Subcutaneous abdominal adipose tissue (tissue), 5 donors: ENCODE data around the gene KCNG2.

Source experiments
- H3K27ac ChIP-seq: one replicate; pipeline ENCODE4 v1.7.0; 2013; ENCODE audit warnings: low read depth, mild to moderate bottlenecking, inconsistent platforms, low read length, moderate library complexity
- H3K27me3 ChIP-seq, 5 donors: one replicate each; pipeline ENCODE4 v1.7.0; 2013; ENCODE audit warnings: low read length in 5 of 5, inconsistent platforms in 1 of 5; ENCODE audit not compliant: control insufficient read depth in 5 of 5, insufficient read depth in 4 of 5
- H3K36me3 ChIP-seq, 5 donors: one replicate each; pipeline ENCODE4 v1.7.0; 2013; ENCODE audit warnings: low read length in 5 of 5; ENCODE audit not compliant: control insufficient read depth in 5 of 5, insufficient read depth in 5 of 5
- H3K4me1 ChIP-seq, 5 donors: one replicate each; pipeline ENCODE4 v1.7.0; 2013; ENCODE audit warnings: low read length in 5 of 5, mild to moderate bottlenecking in 3 of 5, moderate library complexity in 1 of 5; ENCODE audit not compliant: control insufficient read depth in 5 of 5, insufficient read depth in 5 of 5
- H3K4me3 ChIP-seq, 5 donors: one replicate each; pipeline ENCODE4 v1.7.0; 2013; ENCODE audit warnings: low read length in 5 of 5, low read depth in 1 of 5
- H3K9ac ChIP-seq, 5 donors: one replicate each; pipeline ENCODE4 v1.7.0; 2013; ENCODE audit warnings: low read length in 5 of 5, mild to moderate bottlenecking in 4 of 5, moderate library complexity in 3 of 5
- H3K9me3 ChIP-seq, 5 donors: one replicate each; pipeline ENCODE4 v1.7.0; 2013; ENCODE audit warnings: low read length in 5 of 5; ENCODE audit not compliant: control insufficient read depth in 5 of 5
- donor health status: healthy.
- donor health status: healthy.
- donor health status: healthy.
- donor health status: healthy.
- donor health status: healthy.

The KCNG2 gene

DNA sequence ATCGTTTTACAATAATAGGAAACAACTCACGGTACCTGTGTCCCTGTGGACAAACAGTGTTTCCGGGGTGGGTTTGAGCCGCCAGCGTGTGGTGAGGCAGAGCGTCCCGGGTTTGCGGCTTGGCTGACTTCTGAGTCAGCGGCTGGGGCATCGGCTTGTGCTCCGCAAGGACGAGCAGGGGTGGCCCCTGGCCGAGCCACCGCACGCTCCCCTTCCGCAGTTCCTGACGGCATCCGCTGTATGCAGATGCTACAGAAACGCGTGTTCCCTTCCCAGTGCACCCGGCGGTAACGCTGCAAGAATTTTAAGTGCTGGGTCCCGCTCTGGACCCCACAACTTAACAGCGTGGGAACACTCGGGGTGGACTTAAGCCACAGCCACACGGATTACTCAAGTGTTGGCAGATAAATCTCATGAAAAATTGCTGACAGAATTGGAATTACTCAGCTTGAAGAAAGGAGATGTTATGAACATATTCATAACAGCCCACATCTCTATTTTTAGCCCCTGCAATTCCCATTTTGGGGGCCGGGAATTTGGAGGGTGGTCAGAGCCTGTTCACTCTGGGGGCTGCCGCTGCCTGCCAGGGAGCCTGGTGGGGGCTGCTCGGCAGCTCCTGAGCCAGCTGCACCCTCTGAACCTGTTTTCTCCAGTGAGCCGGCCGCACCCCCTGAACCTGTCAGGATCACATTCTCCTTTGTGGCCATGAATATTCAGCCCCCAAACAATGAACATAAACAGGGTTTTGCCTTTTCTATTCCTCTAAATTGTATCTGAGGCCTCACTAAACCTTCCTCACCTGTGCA lies 12.6 kb upstream of the KCNG2 start:
- Histone ChIP-seq H3K36me3 (no peaks in the 10 kb centered on the region), H3K27ac (no peak overlapping the region), H3K4me3 (no peak overlapping the region), H3K9ac (no peak overlapping the region), H3K4me1 (peaks cover 0 to 7% (median 3%) of the 10 kb centered on the region in 5 donors), H3K27me3 (peaks cover 21 to 57% (median 52%) of the 10 kb centered on the region in 5 donors), H3K9me3 (peaks cover 0 to 4% (median 0%) of the 10 kb centered on the region in 5 donors)

DNA sequence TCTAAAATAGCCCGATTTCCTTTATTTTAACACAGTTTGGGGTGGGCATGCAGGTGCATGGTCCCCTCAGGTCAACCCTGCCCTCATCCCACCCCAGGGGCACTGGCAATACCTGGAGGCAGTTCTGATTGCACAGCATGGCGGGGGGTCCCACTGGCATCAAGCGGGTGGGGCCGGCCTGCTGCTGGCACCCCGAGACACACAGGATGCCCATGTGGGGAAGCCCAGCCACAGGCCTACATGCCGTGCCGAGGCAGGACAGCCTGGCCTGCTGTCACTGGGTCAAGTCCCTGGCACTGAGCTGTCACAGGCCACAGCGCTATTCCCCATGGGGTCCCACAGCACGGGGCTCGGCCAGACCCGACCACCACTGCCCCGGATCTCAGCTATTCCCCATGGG lies 11.9 kb upstream of the KCNG2 start:
- Histone ChIP-seq H3K27ac (no peak overlapping the region), H3K27me3 (peaks cover 21 to 60% (median 55%) of the 10 kb centered on the region in 5 donors), H3K9me3 (peaks cover 0 to 4% (median 0%) of the 10 kb centered on the region in 5 donors)

DNA sequence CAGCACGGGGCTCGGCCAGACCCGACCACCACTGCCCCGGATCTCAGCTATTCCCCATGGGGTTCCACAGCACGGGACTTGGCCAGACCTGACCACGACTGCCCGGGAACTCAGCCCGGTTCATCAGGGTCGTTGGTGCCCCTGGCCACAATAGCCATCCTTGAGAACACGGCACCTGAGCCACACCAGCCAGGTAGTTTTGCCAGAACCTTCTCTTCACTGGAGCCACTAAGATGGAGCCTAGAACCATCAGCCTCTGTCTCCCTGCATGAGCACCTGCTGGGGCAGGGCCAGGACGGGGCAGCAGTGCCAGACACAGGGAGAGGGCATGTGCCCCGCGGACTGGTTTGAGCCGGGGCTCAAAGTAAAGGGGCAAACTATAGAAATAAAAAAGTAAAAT lies 11.4 kb upstream of the KCNG2 start:
- Histone ChIP-seq H3K27ac (no peak overlapping the region), H3K9me3 (peaks cover 0 to 4% (median 0%) of the 10 kb centered on the region in 5 donors), H3K9ac (no peak overlapping the region), H3K36me3 (no peaks in the 10 kb centered on the region), H3K4me1 (peaks cover 0 to 15% (median 3%) of the 10 kb centered on the region in 5 donors), H3K27me3 (peaks cover 21 to 60% (median 55%) of the 10 kb centered on the region in 5 donors), H3K4me3 (no peak overlapping the region)

More for the DNA sequence above, 11.9 kb upstream of the KCNG2 start:
- Histone ChIP-seq H3K4me3 (no peak overlapping the region), H3K9ac (no peak overlapping the region), H3K36me3 (no peaks in the 10 kb centered on the region), H3K4me1 (peaks cover 0 to 11% (median 3%) of the 10 kb centered on the region in 5 donors)

DNA sequence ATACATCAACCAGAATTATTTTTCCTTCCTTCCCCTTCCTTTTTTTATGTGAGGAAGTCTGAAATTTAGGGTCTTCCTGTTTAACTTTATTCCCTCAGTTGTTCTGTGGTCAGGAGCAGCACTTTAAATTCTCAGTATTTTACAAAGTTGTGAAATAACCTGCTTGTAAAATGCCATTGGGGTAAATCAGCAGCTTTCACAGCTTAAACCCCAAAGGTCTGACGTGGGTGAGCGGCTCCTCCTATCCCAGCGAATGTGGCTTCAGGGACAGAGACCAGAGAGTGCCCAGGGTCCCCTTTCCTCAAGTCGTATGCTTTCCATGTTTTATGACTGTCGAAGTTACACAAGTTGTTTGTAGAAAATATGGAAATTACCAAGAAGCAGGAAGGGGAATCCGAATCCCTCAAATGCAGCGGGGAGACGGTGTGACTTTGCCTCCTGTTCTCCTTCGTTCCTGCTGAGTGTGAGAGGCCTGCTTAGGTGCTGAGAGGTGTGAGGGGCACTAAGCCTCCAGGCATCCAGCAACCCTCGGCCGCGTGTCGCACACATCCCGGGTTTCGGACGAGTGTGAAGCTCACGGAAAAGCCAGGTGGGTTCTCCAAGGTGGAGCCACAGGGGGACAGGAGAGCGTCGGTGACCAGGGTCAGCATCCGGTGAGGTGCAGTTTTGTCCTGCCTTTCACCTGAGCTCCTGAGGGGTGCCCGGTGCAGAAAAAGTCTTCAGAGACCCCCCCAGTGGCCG lies 10.8 kb upstream of the KCNG2 start:
- Histone ChIP-seq H3K36me3 (no peaks in the 10 kb centered on the region), H3K9me3 (peaks cover 0 to 4% (median 0%) of the 10 kb centered on the region in 5 donors), H3K4me1 (peaks cover 0 to 22% (median 10%) of the 10 kb centered on the region in 5 donors), H3K27me3 (peaks cover 21 to 65% (median 57%) of the 10 kb centered on the region in 5 donors), H3K9ac (no peak overlapping the region), H3K4me3 (no peak overlapping the region), H3K27ac (no peak overlapping the region)

DNA sequence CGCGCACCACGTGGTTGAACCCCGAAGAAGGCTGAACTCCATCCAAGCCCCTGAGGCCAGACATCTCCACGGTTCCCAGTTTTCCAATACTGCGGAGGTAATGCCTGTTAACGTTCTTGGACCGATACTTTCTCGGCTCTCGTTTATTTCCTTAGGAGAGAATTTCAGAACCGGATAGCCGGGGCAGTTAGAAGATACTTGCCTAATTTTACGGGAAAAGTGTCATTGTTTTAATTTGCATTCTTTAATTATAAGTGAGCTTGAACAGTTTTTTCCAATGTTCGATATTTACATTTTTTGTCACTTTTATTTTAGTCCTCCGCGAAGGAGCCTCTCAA lies 10.2 kb upstream of the KCNG2 start:
- no peaks in the 10 kb centered on the region for H3K36me3 ChIP-seq
- H3K4me1 ChIP-seq = peaks cover 0 to 27% (median 14%) of the 10 kb centered on the region in 5 donors
- peaks cover 21 to 70% (median 57%) of the 10 kb centered on the region in 5 donors for H3K27me3 ChIP-seq
- no peak overlapping the region for H3K9ac ChIP-seq
- H3K9me3 ChIP-seq = peaks cover 0 to 4% (median 0%) of the 10 kb centered on the region in 5 donors
- no peak overlapping the region for H3K4me3 ChIP-seq
- no peak overlapping the region for H3K27ac ChIP-seq

DNA sequence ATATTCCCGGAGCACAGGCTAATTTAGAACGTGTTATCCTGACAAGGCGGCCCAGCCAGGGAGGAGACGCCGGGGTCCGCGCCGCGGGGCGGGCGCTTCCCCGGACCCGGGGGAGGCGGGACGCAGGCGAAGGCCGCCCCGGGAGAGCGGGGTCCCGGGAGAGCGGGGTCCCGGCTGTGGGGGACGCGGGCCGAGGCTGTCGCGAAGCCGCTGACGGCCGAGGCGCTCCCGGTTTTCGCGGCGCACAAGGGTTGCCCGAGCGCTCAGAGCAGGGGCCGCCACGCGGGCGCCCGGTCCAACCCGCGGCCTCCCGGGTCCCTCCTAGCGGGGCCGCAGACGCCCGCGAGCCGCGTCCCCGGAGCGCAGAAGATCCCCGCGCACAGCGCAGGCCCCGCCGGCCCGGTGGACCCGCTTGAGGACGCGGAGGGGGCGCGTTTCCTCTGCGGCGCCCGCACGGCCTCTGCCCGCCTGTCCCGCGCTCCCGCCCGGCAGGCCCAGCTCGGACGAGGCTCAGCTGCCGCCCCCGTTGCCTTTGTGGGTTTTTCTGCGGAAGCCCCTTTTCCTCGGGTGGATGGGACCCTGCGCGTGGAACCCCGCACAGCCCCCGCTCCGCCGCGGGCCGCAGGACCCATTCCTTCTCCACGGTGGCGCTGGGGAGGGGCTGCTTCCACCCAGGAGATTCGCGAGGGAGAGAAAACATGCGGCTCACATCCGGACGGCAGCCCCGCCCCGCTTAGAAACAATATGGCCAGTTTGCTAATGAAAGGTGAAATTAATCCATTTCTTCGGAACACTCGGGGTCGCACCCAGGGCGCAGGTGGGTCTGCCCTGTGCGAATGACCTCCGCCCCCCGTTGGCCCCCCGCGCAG lies 9.6 kb upstream of the KCNG2 start:
- Histone ChIP-seq H3K9me3 (peaks cover 0 to 4% (median 0%) of the 10 kb centered on the region in 5 donors), H3K27ac (no peak overlapping the region), H3K4me3 (peak overlapping the region in 1 of 5 donors; percentile 47), H3K9ac (no peak overlapping the region), H3K36me3 (no peaks in the 10 kb centered on the region), H3K4me1 (peaks cover 0 to 29% (median 14%) of the 10 kb centered on the region in 5 donors), H3K27me3 (peaks cover 21 to 70% (median 57%) of the 10 kb centered on the region in 5 donors)

DNA sequence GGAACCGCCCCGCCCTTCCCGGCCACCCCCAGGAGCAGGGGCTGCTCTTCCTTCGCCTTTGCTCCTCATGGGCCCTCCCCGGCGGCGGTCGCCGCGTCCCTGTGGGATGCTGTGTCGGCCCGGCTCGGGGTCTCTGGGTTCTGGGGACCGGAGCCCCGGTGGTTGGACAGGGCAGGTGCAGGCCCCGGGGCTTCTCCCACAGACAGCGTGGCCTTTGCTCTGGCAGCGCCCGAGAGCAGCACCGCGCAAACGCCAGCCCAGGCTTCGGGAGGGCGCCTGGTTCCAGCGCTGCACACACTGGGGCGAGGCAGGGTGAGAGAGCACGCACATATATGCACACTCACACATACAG lies 9.0 kb upstream of the KCNG2 start:
- no peak overlapping the region for H3K27ac ChIP-seq
- peaks cover 0 to 4% (median 0%) of the 10 kb centered on the region in 5 donors for H3K9me3 ChIP-seq
- peaks cover 0 to 29% (median 14%) of the 10 kb centered on the region in 5 donors for H3K4me1 ChIP-seq
- H3K4me3 ChIP-seq = no peak overlapping the region
- no peaks in the 10 kb centered on the region for H3K36me3 ChIP-seq
- peaks cover 21 to 69% (median 54%) of the 10 kb centered on the region in 5 donors for H3K27me3 ChIP-seq
- no peak overlapping the region for H3K9ac ChIP-seq

DNA sequence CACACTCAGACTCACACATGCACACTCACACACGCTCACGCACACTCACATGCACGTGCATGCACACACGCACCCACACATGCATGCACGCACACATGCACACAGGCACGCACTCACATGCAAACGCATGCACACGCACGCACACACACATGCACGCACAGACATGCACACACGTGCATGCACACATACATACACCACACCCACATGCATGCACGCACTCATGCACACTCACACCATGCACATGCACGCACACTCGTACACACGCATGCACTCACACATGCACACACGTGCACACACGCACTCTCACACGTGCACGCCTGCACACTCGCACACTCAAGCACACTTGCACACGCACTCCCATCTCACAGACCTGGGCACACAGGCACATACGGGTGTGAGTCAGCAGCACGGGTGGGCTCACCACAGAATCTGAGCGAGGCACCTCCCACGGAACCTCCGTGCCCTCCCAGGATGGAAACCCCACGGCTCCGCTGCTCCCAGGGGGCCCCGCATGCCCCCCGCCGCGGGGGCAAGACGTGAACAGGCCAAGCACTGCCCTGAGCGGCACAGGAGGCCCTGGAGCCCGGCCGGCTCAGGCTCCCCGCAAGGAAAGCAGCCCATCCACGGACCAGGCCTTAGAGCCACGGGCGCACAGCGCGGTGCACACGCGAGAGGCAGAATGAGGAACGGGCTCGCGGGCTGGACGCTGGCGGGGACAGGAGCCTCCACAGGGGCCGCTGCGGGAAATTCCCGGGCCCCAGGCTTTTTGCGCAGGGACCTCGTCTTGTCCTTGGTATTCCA lies 8.4 kb upstream of the KCNG2 start:
- Histone ChIP-seq H3K36me3 (no peaks in the 10 kb centered on the region), H3K27me3 (peaks cover 16 to 63% (median 48%) of the 10 kb centered on the region in 5 donors), H3K9ac (no peak overlapping the region), H3K4me3 (no peak overlapping the region), H3K9me3 (peaks cover 0 to 4% (median 0%) of the 10 kb centered on the region in 5 donors), H3K27ac (no peak overlapping the region), H3K4me1 (peaks cover 0 to 29% (median 14%) of the 10 kb centered on the region in 5 donors)
